HG03442 (cell line): Measurements from ENCODE around the gene AVL9.
"Not testable (repeated sequence)": the region's sequence is repeated elsewhere in the genome, so short reads cannot be mapped to it uniquely, and the experiment has no call there.

Experiments used
- ATAC-seq: cut with Tn5 transposase; IDR thresholded peaks from one replicate; pipeline ENCODE4 v1.9.1; 2021; ENCODE audit warnings: mild to moderate bottlenecking, moderate library complexity; ENCODE audit not compliant: unreplicated experiment

The AVL9 gene

DNA sequence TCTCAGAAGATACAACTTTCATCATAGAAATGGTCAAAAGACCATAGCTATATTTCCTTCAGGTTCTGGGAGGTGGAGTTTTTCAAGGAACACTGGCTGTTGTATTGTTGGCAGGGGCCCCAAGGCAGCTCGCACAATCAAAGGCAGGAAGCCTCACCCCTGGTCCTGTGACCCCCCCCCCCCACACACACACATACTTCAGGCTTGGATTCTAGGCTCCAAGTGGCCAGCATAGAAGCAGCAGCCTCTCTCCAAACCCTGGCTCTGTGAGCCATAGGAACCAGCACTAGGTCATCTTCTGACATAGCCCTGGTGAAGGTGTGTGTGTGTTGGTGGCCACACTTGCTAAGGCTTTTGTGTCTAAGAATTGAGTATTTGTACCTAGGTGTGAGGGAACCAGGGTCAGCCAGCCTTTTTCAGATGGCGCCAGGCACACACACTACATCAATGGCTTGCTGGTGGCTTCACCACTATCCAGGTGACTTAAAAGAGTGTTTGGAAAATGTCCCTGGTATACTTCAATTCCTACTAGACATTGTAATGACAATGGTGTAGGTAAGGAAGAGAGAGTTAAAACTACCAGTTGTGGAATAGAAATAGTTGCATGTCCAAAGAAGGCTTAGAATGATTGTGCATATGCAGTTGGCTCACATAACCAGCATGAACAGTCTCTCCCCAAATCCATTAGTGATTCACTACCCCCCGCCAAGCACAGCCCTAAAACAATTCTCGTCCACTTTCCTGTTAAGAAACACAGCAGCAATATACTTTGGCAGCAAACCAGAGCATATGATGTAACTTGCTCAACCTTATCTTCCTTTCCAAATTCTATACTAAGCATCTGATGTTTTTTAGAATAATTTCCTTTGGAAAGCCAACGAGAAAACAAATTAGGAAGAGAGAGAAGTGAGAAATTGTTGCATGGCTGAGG is 91.3 kb downstream of the AVL9 start:
- no peak for ATAC-seq

DNA sequence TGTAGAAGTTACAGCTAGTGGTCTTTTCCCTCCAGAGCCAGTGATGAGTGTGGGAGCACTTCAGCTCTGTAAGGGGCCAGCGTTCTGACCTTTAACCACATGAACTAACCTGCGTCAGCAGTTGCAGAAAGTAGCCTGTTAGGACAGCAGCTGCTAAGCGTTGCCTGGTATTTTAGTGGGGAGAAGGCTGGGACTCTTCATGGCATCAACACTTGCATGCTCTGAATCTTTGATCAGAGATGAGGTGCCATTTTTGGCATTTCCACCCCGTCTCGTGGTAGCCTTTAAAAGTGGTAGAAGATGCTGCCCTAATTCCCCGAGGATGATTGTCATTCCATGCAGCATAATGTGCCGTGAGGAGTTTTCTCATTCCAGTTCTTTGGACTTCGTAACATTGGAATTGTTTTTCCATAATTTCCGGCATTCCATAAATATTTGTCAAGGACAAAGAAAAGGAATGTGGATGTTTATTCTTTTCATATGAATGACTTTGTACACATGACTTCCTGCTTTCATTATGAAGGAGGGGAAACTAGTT is 92.2 kb downstream of the AVL9 start:
- ATAC-seq = no peak

DNA sequence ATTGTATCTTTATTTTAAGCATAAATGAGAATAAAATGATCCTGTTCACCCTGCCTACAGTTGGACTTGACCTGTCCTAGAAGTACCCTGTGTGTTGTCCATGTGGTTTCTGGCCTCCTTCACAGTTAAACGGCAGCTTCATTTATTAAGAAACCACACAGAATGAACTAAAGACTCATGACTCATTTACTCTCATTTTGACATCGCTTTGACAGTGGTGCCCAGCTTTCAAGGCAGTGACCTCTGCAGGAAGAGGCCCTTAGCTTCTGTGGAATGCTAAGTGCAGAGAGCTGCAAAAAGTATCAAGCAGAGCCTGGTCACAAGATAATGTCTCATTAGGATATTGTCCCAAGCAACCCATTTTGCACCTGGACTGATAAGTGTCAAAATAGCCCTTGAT is 93.4 kb downstream of the AVL9 start:
- ATAC-seq = peak; percentile 86

DNA sequence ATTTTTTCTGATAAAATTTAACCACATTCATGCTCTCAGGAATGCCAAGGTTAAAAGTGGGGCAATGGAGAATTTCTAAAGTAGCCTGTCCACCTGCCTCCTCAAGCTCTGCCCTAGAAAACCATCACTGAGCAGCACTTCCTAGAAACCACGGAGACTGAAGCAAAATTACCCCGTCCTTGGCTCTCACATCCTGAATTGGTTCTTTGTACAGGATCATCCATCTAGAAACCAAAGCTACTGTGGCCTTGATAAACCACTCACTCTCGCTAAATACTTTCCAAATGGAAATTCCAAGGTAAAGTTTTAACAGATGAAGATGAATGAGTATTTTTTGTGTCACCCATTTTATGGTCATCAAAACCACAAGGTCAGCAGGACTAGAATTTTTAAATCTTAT is 96.6 kb downstream of the AVL9 start:
- ATAC-seq = no peak

DNA sequence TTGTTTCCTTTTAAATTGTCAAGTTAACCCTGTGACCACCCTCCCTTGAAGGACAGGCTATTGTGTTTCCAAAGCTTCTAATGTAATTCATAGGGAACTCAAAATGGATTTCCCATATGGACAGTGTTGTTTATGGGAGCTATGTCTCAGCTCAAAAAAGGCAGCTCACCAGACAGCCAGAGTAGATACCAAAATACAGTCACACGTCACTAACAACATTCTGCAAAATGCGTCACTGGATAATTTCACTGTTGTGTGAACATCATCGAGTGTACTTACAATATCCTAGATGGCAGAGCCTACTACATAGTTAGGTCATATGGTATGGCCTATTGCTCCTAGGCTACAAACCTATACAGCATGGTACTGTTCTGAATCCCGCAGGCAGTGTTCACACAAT is 97.4 kb downstream of the AVL9 start:
- no peak for ATAC-seq

DNA sequence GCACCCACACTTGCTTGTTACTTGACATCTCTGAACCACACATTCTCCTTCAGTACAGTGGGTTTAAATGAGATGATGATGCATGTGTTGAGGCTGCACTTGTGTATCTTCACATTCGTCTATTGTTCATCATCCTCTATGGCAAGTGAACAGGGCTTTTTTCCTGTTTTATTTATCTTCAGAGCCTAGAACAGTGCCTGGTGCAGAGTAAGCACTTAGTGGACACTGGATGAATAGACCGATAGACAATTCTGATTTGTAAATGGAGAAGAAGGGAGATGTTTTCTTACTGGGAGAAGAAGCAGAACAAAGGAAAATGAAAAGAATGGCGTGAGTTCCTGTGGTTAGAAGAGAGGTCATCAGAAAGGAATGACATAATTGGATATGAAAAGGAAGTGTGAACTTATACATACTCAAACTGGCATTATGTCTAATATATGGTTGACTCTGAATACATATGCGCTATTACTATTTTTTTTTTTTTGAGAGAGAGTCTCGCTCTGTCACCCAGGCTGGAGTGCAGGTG is 99.7 kb downstream of the AVL9 start:
- ATAC-seq = no peak

DNA sequence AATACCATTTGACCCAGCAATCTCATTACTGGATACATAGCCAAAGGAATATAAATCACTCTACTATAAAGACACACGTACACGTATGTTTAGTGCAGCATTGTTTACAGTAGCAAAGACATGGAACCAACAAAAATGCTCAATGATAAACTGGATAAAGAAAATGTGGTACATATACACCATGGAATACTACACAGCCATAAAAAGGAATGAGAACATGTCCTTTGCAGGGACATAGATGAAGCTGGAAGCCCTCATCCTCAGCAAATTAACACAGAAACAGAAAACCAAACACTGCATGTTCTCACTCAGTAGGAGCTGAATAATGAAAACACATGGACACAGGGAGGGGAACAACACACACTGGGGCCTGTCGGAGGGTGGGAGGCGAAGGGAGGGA is 105.9 kb downstream of the AVL9 start:
- not testable (repeated sequence) for ATAC-seq

DNA sequence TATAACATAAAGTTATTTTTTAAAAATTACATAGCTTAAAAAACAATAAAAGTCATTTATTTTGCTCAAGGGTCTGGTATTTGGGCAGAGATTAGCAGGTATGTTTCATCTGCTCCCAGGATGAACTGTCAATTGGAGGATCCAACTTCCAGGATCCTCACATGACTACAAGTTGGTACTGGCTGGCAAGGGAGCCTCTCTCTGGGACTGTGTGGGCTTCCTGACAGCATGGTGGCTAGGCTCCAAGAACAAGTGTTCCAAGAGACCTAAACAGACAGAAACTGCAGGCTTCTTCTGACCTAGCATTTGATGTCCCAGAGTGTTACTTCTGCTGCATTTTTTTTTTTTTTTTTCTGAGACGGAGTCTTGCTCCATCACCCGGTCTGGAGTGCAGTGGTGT is 107.2 kb downstream of the AVL9 start:
- ATAC-seq = no peak

DNA sequence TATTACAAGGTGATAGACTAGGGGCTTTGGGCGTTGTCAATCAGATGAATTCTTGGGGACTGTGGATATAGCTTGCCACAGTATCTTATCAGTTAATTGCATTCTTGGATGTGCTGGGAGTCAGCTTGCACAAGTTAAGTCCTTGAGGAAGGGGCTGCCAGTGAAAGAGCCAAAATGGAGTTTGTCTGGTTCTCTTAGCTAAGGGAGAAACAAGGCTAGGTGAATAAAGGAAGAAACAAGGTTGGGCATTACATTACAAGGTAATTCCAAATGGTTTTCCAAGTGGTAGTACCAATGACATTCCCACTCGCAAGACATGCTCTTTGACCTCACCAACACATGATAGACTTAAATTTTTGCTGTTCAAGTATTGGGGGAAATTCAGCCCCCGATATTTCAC is 108.2 kb downstream of the AVL9 start:
- ATAC-seq = not testable (repeated sequence)

DNA sequence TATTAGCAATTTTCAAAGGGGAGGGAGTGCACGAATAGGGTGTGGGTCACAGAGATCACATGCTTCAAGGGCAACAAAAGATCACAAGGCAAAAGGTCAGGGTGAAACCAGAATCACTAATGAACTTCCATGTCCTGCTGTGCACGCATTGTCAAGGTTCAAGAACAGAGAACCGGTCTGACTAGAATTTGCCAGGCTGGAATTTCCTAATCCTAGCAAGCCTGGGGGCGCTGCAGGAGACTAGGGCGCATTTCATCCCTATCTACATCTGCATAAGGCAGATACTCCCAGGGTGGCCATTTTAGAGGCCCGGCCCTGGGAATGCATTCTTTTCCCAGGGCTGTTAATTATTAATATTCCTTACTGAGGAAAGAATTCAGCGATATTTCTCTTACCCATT is 108.8 kb downstream of the AVL9 start:
- ATAC-seq = not testable (repeated sequence)

DNA sequence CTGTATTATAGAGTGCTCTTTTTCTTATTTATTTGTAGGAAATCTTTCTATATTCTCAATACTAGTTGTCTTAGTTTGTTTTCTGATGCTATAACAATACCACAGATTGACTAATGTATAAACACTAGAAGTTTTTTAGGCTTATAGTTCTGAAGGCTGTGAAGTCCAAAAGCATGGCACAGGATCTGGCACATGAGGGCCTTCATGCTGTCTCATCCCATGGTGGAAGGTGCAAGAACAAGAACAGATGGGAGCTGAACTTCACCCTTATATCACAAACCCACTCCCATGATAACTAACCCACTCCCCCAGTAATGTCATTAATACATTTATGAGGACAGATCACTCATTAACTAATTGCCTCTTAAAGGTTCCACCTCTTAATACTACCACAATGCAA is 109.7 kb downstream of the AVL9 start:
- ATAC-seq = no peak

DNA sequence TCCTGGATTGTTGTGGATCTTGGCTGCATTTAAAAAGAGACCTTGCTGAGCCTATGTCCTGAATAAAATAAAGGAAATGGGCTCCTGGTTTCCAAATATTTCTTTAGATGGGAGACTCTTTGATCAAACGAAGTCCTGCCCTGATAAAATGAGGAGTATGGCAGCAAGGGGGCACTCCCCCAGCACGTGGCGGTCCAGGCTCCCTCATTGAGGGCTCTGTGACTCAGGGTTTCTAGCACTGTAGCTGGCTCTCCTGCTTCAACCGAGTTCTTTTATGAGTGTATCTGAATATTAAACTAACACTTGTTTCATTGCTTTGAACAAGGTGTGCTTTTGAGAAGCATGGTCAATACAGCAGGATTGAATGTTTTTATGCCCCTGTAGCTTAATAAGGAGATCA is 114.2 kb downstream of the AVL9 start:
- ATAC-seq = no peak

DNA sequence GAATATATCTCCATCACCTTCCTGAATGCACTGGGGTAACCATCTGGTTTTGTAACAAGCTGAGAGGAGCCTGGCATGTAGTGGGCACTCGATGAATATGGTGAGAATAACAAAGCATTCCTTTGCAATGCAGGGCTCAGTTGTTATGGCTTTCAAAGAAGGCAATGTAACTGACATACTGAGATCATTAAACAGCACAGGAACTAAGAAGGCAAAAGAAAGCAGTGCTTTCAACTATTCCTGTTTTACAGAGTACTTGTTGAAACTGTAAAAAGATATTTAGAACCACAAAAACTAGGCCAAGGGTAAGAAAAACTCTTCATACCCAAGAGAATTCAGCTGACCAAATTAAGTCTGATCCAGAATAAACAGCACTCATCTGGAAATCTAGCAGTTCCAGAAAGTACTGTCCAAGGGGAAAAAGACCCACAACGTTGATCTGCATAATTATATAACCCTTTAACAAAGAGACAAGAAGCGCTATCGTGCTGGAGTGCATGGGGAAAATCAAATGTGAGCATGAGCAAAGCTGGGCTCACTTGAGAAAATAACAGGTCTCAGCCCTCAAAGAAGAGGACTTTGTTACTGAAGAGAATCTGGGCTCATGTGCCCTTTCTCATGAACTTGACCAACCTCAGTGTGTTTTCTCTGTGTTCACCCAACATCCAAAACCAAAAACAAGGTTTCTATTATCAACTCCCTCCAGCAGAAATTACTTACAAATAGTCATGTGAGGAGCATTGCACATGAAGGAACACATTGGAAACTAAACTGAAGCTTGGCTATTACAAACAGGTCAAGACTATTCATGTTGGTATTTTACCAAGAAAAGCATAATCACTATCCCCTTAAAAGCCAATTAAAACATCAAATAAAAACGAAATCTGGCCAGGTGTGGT is 116.2 kb downstream of the AVL9 start:
- ATAC-seq = no peak

DNA sequence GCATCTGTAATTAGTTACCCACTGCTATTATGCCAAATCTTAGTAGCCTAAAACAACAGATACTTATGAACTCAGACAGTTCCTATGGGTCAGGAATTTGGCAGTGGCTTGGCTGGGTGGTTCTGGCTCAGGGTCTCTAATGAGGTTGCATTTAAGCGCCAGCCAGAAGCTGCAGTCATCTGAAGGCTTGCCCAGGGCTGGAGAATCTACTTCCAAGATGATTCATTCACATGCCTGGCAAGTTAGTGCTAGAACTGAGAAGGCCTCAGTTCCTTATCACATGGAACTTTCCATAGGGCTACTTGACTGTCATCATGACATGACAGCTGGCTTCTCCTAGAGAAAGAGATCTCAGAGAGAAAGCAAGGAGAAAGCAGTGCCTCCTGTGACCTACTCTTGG is 121.3 kb downstream of the AVL9 start:
- no peak for ATAC-seq

DNA sequence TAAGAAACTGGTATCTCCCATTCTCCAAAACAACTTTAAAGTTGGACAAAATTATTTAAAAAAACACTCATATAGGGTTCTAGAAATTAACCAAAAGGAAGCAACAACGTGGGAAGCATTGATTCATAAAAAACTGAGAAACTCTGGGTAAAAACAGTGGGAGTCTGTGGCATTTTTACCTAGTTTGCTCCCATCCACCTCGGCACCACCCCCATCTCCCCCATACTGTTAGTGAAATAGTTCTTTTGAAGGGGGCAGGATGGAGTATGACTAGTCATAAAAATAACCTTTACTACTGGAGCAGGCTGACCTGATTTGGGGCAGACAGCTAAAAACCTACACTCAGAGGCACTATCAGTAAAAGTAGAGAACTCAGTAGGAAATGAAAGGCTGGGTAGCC is 123.2 kb downstream of the AVL9 start:
- ATAC-seq = no peak

DNA sequence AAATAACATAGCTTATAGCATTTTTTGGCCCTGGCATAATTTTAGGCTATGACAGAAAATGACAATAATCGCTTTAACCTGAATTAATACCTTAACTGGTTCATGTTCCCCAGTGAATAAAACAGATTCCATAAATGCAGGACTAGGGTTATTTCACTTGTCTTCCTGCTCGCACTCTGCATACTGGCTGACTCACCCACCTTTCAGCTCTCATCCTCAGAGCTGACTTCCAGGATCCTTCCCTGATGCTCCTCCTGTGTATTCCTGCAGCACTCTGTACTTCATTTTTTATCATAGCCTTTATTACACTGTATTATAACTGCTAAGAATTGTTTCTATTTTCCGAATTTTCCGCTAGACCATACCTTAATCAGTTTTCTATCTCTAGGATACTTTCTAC is 123.7 kb downstream of the AVL9 start:
- ATAC-seq = no peak

DNA sequence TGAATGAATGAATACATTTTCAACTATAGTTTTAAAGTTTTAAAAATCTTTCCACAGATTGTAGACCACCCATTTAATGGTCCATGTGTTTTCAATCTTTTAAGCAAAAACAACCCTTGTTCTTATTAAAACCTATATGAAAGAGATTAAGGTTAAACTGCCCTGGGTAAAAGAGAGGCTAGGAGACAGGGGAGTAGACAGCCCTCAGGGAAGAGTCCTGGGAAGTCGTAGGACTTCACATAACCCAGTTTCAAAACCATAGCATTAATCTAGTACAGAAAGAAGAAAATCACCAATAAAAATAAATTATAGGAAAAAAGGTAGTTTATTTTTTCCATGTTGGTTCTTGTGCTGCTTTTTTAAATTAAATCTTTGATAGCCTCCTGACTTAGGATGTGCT is 124.1 kb downstream of the AVL9 start:
- ATAC-seq = not testable (repeated sequence)

DNA sequence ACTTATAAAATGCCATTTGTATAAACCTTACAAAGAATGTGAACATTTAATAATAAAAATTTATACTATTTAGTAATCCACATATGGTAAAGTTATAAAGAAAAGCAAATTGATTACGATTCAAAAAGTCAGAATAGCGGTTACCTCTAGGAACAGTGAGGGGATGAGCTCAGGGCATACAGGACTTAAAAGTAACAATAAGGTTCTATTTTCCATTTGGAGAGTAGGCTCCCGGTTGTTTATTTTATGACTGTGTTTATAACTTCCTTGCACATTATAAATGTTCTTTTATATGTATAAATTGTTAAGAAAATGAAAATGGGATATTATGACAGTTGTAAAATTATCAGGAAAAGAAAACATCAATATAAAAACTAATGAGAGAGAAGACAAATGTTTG is 135.7 kb downstream of the AVL9 start:
- ATAC-seq = no peak

DNA sequence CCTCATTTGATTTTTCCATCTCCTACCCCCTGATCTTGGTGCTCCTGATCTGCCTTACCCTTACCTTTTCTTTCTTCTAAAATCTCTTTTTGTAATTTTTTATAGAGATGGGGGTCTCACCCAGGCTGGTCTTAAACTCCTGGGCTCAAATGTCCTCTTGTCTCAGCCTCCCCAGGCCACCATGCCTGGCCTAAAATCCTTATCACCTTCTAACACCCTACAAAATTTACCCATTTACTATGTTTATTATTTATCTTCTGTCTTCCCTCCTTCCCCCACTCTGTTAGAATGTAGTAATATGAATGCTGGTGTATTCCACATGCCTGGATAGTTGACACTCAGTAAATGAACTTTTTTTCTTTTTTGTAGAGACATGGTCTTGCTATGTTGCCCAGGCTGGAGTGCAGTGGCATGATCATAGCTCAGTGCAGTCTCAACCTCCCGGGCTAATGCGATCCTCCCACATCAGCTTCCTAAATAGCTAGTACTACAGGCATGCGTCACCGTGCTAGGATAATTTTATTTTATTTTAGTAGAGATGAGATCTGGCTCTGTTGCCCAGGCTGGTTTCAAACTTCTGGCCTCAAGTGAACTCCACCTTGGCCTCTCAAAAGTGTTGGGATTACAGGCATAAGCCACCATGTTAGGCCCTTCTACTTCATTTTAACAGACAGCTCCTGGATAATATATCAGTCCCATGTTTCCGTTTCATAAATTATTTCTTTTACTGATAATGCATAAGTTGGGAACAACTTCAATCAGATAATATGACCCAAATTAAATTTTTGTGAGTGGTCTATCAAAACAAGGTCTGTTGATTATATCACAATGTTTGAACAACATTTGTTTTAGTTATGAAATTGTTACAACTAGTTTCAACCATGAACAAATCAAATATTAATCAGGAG is 136.6 kb downstream of the AVL9 start:
- not testable (repeated sequence) for ATAC-seq

DNA sequence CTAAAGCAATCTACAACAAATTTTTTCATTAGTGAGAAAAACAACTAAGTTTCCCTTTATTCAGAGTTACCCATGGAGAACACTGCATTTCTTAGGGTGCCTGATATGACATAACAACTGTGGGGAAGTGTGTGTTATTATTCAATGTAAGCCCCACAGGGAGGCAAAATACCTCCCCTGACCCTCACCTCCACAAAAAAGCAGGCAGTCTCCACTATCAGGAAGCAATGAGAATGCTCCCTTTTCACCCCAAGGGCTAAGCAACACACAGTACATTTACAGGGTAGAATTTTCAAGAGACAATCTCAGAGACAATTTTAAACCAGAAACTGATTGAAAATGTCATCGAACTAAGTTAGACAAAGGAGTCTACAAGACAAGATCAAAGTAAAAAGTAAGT is 138.2 kb downstream of the AVL9 start:
- not testable (repeated sequence) for ATAC-seq
